K562 (cell line): ENCODE measurements around the gene TRMT1. TPM values are rescaled to one million over a fixed set of nuclear protein-coding genes. Genes with fewer than 3 reads are reported as not detected.

ENCODE experiments used
- CBX2 ChIP-seq: fragments of 200-600 bp; sonication (generic); IDR thresholded peaks from one replicate; pipeline ENCODE4 v1.6.1; 2012; ENCODE audit warnings: mild to moderate bottlenecking, low read length, inconsistent platforms; ENCODE audit not compliant: insufficient read depth, poor library complexity, severe bottlenecking
- CHD1 ChIP-seq: fragments of 200-600 bp; sonication (generic); IDR thresholded peaks from one replicate; pipeline ENCODE4 v1.6.1; 2012; ENCODE audit warnings: mild to moderate bottlenecking, moderate library complexity, low read length, inconsistent platforms
- EWSR1 ChIP-seq: fragments of 450-650 bp; IDR thresholded peaks from 2 replicates; pipeline ENCODE4 v1.6.1; 2018; ENCODE audit warnings: borderline replicate concordance, mild to moderate bottlenecking, low read depth, moderate library complexity; ENCODE audit not compliant: partially characterized antibody
- FOXK1 ChIP-seq: sonication (generic); formaldehyde crosslinking; IDR thresholded peaks from 2 replicates; pipeline ENCODE4 v1.8.0; 2022; ENCODE audit warnings: missing genetic modification reagents, mild to moderate bottlenecking, borderline replicate concordance
- KDM2B ChIP-seq: fragments of 250-450 bp; sonication (Bioruptor Pico); IDR thresholded peaks from 2 replicates; pipeline ENCODE4 v1.8.0; 2021; ENCODE audit warnings: mild to moderate bottlenecking, moderate library complexity
- KHSRP ChIP-seq: fragments of 450-650 bp; IDR thresholded peaks from 2 replicates; pipeline ENCODE4 v1.6.1; 2017
- LEF1 ChIP-seq: fragments of 450-650 bp; IDR thresholded peaks from 2 replicates; pipeline ENCODE4 v1.6.1; 2016; ENCODE audit warnings: mild to moderate bottlenecking
- REST ChIP-seq, 2 experiments: fragments of 450-650 bp; formaldehyde crosslinking in 1 of 2; IDR thresholded peaks; 2 replicates each; pipeline versions ENCODE4 v1.4.0 to v1.6.1; 2014 to 2020; ENCODE audit warnings: mild to moderate bottlenecking in 2 of 2, borderline replicate concordance in 1 of 2, low read depth in 1 of 2
- SETDB1 ChIP-seq: IDR thresholded peaks from one replicate; pipeline ENCODE4 v1.6.1; 2012; ENCODE audit warnings: low read length, control low read depth, inconsistent platforms
- SMAD2 ChIP-seq: fragments of 150-350 bp; IDR thresholded peaks from 2 replicates; pipeline ENCODE4 v1.6.1; 2014; ENCODE audit warnings: low read depth, mild to moderate bottlenecking, low read length
- ZNF263 ChIP-seq: sonication (generic); formaldehyde crosslinking; IDR thresholded peaks from 2 replicates; pipeline ENCODE4 v1.8.0; 2022; ENCODE audit warnings: mild to moderate bottlenecking, missing genetic modification reagents, borderline replicate concordance
- polyA plus RNA-seq, 8 experiments: library from polyadenylated mRNA; depleted of rRNA in 4 of 8; stranded (reverse) in 5 of 8; unstranded in 3 of 8; fragments of >200 nt; fragmentation: Nextera tagmentation in 2 of 8; fragmentation: Illumina TruSeq in 1 of 8; extraction: Ambion mirVana in 2 of 8; extraction: Trizol in 1 of 8; gene quantifications; 2 replicates each; pipeline versions ENCODE4 v1.2.1 to v1.2.3, GENCODE V29; 2011 to 2014; ENCODE audit warnings: inconsistent platforms in 1 of 8, missing spikeins in 1 of 8
- total RNA-seq, 7 experiments: library from RNA; depleted of rRNA in 6 of 7; stranded (reverse); fragments of >200 nt in 6 of 7; fragmentation: Illumina TruSeq in 2 of 7; extraction: Trizol in 2 of 7; gene quantifications; 2 replicates each; pipeline versions ENCODE4 v1.2.1 to v1.2.3, GENCODE V29; 2011 to 2021; ENCODE audit warnings: low replicate concordance in 1 of 7
- TF ChIP-seq, protein P1 (sequence below): fragments of 250-450 bp; sonication (Bioruptor Pico); IDR thresholded peaks from 2 replicates; pipeline ENCODE4 v1.5.0; 2020; ENCODE audit warnings: mild to moderate bottlenecking
- TF ChIP-seq, protein P2 (sequence below), 3 experiments: IDR thresholded peaks in 2 of 3; conservative IDR thresholded peaks in 1 of 3; 2 replicates each; pipeline ENCODE4 v1.5.1; 2011 to 2012; ENCODE audit warnings: low read length in 3 of 3, mild to moderate bottlenecking in 3 of 3, control low read depth in 2 of 3, improper control_type of control experiment in 1 of 3, inconsistent platforms in 1 of 3, low read depth in 1 of 3, mixed read lengths in 1 of 3, moderate library complexity in 1 of 3; ENCODE audit not compliant: insufficient read depth in 2 of 3
- TF ChIP-seq, protein P3 (sequence below): sonication (generic); formaldehyde crosslinking; IDR thresholded peaks from 2 replicates; pipeline ENCODE4 v1.8.1; 2023; ENCODE audit warnings: mild to moderate bottlenecking, missing genetic modification reagents

The TRMT1 gene
- total and polyA plus RNA-seq, 9 of the 15 experiments (the other 6 are each of a cell fraction or from before 2014, with no cell fraction given) = 5.8 to 158 (median 54.3) TPM

DNA sequence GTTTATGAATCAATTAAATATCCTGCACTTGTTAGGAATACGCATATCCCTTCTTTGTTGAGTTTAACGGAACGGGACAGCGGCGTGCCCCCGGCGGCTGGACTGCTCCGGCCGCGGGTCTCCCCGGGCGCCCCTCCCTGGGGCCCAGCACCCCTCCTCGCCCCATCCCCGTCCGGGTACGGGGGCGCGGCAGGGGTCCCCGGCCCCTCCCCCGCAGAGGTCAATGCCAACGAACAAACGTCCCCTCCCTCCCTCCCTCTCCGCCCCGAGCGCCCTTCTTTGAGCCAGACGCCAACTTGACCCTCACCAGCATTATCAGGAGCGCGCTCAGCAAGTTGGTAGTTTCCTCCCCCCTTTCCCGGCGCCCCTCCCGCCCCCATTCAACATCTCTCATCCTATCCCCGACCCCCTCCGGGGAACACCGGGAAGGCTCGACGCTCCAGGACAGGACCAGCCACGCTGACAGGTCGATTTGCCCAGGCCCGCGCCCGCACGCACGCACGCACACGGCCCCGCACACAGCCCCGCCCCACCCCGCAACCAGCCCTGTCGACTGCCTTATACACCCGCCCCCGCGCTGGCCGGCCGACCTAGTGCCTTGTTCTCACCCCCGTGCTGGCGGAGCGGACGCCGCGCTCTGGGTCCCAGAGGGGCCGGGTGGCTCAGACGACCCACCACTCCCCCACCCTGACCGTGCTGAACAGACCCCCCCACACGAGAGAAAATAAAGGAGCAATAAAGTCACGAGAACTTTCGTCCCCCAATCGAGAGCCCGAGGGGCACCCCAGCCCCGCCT, 18.9 kb downstream of the TRMT1 start (continued):
- TF ChIP-seq REST (IDR thresholded peaks at IDR 0.05; ENCODE audit: borderline replicate concordance) = no peak
- no peak for TF ChIP-seq REST (CRISPR knock-in tag; IDR thresholded peaks at IDR 0.05; ENCODE audit: low read depth)
- no peak for TF ChIP-seq CHD1
- TF ChIP-seq, protein P1, sequence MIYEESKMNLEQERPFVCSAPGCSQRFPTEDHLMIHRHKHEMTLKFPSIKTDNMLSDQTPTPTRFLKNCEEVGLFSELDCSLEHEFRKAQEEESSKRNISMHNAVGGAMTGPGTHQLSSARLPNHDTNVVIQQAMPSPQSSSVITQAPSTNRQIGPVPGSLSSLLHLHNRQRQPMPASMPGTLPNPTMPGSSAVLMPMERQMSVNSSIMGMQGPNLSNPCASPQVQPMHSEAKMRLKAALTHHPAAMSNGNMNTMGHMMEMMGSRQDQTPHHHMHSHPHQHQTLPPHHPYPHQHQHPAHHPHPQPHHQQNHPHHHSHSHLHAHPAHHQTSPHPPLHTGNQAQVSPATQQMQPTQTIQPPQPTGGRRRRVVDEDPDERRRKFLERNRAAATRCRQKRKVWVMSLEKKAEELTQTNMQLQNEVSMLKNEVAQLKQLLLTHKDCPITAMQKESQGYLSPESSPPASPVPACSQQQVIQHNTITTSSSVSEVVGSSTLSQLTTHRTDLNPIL (CRISPR knock-in tag) = peak; percentile 85
- no peak for TF ChIP-seq KHSRP
- TF ChIP-seq, protein P2, sequence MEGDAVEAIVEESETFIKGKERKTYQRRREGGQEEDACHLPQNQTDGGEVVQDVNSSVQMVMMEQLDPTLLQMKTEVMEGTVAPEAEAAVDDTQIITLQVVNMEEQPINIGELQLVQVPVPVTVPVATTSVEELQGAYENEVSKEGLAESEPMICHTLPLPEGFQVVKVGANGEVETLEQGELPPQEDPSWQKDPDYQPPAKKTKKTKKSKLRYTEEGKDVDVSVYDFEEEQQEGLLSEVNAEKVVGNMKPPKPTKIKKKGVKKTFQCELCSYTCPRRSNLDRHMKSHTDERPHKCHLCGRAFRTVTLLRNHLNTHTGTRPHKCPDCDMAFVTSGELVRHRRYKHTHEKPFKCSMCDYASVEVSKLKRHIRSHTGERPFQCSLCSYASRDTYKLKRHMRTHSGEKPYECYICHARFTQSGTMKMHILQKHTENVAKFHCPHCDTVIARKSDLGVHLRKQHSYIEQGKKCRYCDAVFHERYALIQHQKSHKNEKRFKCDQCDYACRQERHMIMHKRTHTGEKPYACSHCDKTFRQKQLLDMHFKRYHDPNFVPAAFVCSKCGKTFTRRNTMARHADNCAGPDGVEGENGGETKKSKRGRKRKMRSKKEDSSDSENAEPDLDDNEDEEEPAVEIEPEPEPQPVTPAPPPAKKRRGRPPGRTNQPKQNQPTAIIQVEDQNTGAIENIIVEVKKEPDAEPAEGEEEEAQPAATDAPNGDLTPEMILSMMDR (IDR thresholded peaks at IDR 0.05 in 2 of 3, conservative IDR thresholded peaks at IDR 0.05 in 1 of 3; ENCODE audit: insufficient read depth in 2 of 3, low read depth in 1 of 3, low read length in 3 of 3) = no peak
- TF ChIP-seq FOXK1 (CRISPR knock-in tag) = no peak
- no peak for TF ChIP-seq SMAD2
- no peak for TF ChIP-seq SETDB1
- no peak for TF ChIP-seq ZNF263 (CRISPR knock-in tag)
- no peak for TF ChIP-seq KDM2B (CRISPR knock-in tag)
- TF ChIP-seq, protein P3, sequence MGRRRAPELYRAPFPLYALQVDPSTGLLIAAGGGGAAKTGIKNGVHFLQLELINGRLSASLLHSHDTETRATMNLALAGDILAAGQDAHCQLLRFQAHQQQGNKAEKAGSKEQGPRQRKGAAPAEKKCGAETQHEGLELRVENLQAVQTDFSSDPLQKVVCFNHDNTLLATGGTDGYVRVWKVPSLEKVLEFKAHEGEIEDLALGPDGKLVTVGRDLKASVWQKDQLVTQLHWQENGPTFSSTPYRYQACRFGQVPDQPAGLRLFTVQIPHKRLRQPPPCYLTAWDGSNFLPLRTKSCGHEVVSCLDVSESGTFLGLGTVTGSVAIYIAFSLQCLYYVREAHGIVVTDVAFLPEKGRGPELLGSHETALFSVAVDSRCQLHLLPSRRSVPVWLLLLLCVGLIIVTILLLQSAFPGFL = no peak
- TF ChIP-seq LEF1 = no peak
- no peak for TF ChIP-seq CBX2
- no peak for TF ChIP-seq EWSR1
